Stomach (tissue), 4 donors: Measurements from ENCODE around the gene LILRA1.

Source experiments
- POLR2A ChIP-seq, 4 donors: fragments of 450-650 bp; IDR thresholded peaks; one replicate each; pipeline ENCODE4 v1.6.1; 2016; ENCODE audit warnings: antibody characterized with exemption in 4 of 4, control low read depth in 2 of 4, mild to moderate bottlenecking in 1 of 4, moderate library complexity in 1 of 4
- TF ChIP-seq, protein P1 (sequence below), 7 experiments: fragments of 450-650 bp in 4 of 7; fragments of 200-600 bp in 3 of 7; sonication (generic) in 3 of 7; IDR thresholded peaks; one replicate each; pipeline ENCODE4 v1.5.1; 2016 to 2019; ENCODE audit warnings: antibody characterized with exemption in 7 of 7, control low read depth in 2 of 7, mild to moderate bottlenecking in 1 of 7

DNA sequence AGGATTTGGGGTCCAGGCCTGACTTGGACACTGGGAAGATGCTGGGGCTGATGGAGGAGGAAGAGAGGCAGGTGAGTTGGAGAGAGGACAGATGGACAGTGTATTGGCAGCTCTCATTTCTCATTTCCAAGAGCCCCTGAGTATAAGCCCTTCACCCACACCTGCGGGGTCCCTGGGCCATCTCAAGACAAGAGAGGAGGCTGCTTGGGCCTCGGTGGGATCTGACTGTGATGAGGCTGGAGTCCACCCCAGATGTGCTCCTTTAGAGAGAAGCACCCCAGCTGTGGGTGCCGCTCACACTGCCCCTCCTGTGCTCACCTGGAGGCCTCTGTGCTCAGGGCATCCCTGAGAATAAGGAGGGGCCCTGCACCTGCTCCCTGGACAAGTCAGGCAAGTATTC, 16.1 kb upstream of the LILRA1 start:
- TF ChIP-seq POLR2A (IDR thresholded peaks at IDR 0.05), result no peak
- TF ChIP-seq, protein P1, sequence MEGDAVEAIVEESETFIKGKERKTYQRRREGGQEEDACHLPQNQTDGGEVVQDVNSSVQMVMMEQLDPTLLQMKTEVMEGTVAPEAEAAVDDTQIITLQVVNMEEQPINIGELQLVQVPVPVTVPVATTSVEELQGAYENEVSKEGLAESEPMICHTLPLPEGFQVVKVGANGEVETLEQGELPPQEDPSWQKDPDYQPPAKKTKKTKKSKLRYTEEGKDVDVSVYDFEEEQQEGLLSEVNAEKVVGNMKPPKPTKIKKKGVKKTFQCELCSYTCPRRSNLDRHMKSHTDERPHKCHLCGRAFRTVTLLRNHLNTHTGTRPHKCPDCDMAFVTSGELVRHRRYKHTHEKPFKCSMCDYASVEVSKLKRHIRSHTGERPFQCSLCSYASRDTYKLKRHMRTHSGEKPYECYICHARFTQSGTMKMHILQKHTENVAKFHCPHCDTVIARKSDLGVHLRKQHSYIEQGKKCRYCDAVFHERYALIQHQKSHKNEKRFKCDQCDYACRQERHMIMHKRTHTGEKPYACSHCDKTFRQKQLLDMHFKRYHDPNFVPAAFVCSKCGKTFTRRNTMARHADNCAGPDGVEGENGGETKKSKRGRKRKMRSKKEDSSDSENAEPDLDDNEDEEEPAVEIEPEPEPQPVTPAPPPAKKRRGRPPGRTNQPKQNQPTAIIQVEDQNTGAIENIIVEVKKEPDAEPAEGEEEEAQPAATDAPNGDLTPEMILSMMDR (IDR thresholded peaks at IDR 0.05), result no peak
